Caki2 (cell line): ENCODE measurements around the gene MED27. TPM values are rescaled to one million over a fixed set of nuclear protein-coding genes. Genes with fewer than 3 reads are reported as not detected.
"Not testable (repeated sequence)": the region's sequence is repeated elsewhere in the genome, so short reads cannot be mapped to it uniquely, and the experiment has no call there.

ENCODE experiments used
- DNase-seq: peaks from one replicate; pipeline ENCODE4 v3.0.0-alpha.2; 2015; ENCODE audit warnings: low read depth
- in situ Hi-C: cut with HindIII; loops from 2 replicates; pipeline ENCODE4 v1.10.0; 2016; ENCODE audit warnings: low sequenced_read_pairs, low pct_unique_long_range_greater_than_20kb, mixed read lengths
- total RNA-seq: library from RNA; depleted of rRNA; stranded (reverse); fragments of >200 nt; shearing (Covaris generic); gene quantifications from 2 replicates; pipeline ENCODE4 v1.2.3, GENCODE V29; 2014; ENCODE audit warnings: low replicate concordance

The MED27 gene
- total RNA-seq, 1 experiment from 2014 or later, result 72.8 TPM

GRCh38 chr9:132078699-132079356, 839 bp downstream of the MED27 start:
- in situ Hi-C loops, result no loop called here
- DNase-seq, result no peak

DNA sequence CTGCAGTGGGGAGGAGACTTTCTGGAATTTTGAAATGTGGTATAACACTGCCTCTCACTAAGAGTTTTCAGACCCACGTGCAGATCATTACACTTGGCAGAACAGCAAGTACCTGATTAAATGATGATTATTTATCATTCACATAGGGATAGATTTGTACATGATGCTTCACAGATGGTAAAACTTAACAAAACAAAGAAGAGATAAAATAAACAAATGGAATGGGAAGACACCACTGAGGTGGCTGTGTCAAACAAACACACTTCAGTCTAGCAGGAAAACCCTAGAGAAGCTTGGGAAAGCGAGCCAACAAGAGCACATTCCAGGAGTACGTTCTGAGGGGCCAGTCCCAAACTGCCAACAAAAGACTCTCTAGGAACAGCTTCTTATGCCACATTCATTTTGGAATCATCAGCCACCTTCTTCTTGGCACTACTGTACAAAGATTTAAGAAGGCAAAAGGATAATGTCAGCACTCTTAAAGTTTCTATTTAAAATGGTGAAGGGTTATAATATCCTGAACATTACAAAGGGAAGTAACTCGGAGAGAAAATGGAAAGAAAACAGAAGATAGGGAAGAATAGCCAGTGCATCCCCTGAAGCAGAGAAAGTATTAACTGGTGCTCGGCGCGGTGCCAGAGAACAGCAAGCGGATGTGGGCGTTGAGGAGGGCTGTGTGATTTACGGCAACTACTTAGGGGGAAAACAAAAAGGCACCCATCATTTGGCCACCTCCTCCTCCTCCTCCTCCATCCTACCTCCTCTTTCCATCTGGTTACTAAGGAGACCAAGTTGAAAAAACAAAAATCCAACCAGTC, 1.6 kb downstream of the MED27 start:
- DNase-seq, result peak; percentile 70

DNA sequence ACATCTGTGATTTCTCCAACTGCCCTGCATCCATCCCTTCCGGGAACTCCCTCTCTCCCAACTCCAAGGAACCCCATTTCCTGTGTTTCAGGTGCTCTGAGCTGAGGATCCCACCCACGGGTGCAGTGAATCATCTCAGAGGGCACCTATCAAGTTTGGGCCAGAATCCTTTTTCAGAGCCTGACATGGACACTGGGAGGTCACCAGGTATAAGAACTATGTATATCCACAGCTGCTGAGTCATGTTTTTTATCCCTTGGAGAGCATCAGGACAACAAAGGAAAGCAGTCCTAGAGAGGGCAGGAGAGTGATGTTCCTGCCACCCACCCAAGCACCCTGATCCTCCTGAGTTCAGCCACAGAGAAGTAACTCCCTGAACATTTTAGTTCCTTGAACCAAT, 3.8 kb downstream of the MED27 start:
- in situ Hi-C loops, result no loop called here
- peak; percentile 26 for DNase-seq

More for the DNA sequence above, 1.6 kb downstream of the MED27 start:
- in situ Hi-C loops, result no loop called here

DNA sequence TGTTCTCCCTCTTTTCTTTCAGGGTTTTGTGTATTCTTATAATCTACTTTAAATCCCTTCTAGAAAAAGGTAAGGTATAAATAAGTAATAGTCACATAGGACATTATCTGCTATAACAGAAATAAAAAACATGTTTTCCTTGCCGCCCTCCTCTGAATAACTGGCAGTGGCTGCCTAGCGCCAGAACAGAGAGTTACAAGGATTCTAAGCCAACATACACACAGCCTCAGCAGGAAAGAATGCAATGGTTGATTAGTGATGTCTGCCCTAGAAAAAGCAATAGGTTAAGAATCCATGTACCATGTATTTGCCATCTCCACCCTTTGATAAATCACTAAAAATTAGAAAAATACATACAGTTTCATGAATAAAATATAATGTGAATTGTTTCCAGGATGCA, 4.9 kb downstream of the MED27 start:
- in situ Hi-C loops, result no loop called here
- DNase-seq, result peak; percentile 19

GRCh38 chr9:132071847-132072507, 7.7 kb downstream of the MED27 start:
- in situ Hi-C loops, result no loop called here
- no peak for DNase-seq

GRCh38 chr9:132069046-132069898, 10.4 kb downstream of the MED27 start:
- no peak for DNase-seq
- in situ Hi-C loops, result no loop called here

- in situ Hi-C loops, result no loop called here
Observed at GRCh38 chr9:132068605-132069004, 11.1 kb downstream of the MED27 start.

DNA sequence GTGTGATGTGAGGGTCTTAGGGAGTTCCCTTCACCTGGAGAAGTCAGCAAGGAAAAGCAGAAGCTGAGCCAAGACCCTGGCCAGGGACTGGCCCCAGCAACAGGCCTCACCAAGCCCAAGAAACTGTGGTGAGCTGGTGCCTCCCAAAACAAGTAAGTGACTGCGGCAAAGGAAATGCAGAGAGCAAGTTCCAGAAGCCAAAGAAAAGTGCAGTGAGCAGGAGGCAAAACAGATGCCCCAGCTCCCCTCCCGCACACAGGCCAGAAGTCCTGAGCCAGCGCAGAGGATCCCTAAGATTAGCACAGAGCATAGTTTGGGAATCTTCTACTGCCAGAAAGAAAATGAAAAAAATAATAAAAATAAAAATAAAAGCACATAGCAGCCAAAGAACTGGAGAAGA, 13.2 kb downstream of the MED27 start:
- in situ Hi-C loops, result no loop called here
- no peak for DNase-seq

More at GRCh38 chr9:132068605-132069004, 11.1 kb downstream of the MED27 start:
- no peak for DNase-seq

DNA sequence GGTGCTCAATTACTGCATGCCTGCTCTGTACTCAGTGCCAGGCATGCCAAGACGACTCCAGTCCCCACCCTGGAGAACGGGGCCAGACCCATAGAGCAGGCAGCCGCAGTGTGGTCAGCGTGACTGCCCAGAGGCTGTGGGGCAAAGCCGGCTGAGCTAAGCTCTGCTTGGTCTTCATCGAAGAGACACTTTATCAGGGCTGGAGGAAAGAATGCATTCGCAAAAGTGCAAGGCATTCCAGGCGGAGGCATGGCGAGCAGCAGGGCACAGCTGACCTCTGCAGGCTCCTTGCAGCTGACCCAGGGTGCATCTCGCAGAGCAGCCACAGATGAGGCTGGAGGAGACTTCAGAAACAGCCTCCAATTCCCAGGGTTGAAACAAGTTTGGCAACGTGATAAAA, 13.6 kb downstream of the MED27 start:
- no peak for DNase-seq
- in situ Hi-C loops, result no loop called here

DNA sequence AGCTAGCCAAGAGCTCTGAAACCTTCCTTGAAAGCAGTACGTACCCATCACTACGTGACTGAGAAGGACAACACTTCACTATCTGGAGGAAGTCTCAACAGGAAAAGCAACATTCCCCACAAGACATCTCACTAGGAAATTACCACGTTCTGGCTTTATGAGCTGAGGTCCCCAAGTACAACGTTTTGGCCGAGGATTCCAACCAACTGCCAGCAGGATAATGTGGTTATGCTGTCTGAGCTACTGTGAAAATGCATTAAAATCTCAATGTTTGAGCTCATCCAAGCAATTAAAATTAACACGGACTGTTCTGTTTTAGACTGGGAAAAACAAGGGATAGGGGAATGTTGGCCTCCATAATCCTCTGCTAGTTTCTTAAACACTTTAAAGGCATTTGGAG, 16.4 kb downstream of the MED27 start:
- in situ Hi-C loops, result no loop called here
- DNase-seq, result no peak

GRCh38 chr9:132062806-132063205, 16.9 kb downstream of the MED27 start:
- in situ Hi-C loops, result no loop called here
- no peak for DNase-seq

DNA sequence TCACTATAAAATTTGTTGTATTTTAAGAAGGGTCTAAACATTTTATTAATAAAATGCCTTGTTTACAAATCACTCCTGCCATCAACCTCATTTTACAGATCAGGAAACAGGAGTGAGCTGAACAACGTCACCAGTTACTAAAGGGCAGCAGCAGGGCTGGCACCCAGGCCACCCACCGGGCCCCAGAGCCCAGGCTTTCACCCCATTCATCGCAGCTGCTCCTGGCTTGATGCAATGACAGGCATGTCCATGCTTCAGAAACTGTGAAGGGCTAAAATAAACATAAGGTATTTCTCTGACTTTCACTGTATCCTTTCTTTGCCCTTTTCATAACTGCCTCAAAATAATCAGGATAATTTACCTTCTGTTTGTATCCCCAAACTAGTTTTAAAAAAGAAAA, 18.1 kb downstream of the MED27 start:
- DNase-seq, result no peak
- in situ Hi-C loops, result no loop called here

DNA sequence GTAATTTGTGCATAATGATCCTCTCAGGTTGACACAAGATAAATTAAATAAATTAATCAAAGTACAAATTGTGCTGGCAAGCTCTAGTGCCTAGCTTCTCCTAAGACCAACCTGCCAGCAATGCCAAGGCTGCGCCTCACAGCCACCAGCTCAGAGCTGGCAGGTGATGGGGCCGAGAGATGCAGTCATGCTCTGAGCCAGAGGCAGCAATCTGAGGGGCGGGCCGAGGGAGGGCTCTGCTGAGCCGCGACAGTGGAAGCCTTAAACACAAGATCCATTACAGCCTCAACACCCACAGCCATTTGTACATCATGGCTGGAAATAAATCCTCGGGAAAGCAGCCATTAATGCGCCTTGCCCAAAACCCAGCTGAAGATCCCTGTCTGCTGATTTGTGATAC, 20.3 kb downstream of the MED27 start:
- DNase-seq, result no peak
- in situ Hi-C loops, result no loop called here

- in situ Hi-C loops, DNase-seq: not testable (repeated sequence)
Observed at GRCh38 chr9:132058226-132058625, 21.4 kb downstream of the MED27 start.

DNA sequence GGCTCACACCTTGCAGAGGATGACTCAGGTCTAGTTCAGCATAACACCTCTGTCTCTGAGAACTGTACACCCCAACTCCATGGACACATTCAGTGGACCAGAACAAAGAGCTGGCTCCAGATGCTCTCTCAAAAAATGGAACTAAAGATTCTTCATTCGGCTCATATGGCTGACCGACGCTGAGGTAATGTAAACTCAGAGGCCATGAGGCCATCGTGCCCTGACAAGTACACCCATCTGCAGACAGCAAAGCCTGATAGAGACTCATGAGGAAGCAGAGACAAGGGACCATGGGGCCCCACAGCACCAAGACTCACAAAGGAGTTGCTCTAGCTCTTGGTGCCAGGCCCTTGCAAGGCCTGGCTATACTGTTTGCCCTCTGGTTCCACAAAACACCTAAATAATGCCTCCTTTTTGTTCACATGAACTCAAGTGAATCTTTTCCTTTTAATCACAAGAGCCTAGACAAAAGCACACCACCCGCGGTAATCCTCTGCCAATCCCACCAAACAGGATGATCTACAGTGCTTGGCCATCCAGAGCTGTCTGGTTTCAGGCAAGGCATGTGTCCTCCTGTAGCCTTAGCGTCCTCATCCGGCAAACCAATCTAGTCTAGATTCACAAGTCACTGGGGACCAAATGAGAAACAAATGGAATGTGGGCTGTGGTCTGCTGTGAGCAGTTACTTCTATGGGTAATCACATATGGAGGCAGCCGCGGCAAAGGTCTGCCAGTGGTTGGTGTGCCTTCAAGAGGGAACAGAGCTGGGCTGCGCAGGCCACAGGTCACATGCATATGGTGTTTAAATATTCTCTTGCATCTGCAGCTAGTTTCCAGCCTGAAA, 22.7 kb downstream of the MED27 start:
- DNase-seq, result peak; percentile 33
- in situ Hi-C loops, result no loop called here

- in situ Hi-C loops, result no loop called here
- no peak for DNase-seq
Observed at GRCh38 chr9:132055756-132056155, 23.9 kb downstream of the MED27 start.

GRCh38 chr9:132054024-132054423, 25.6 kb downstream of the MED27 start:
- in situ Hi-C loops, result no loop called here
- DNase-seq, result no peak

- no peak for DNase-seq
- in situ Hi-C loops, result no loop called here
Observed at GRCh38 chr9:132049900-132050299, 29.8 kb downstream of the MED27 start.
